Parathyroid adenoma (tissue), 2 donors: ENCODE measurements around the gene ATP2C2.

Experiments used
- H2AFZ ChIP-seq: fragments of 300-600 bp; sonication (generic); one replicate; pipeline ENCODE4 v1.7.0; 2017; ENCODE audit warnings: antibody characterized with exemption, mild to moderate bottlenecking
- H3K27ac ChIP-seq: fragments of 300-600 bp; sonication (generic); one replicate; pipeline ENCODE4 v1.7.0; 2017
- H3K27me3 ChIP-seq: fragments of 300-600 bp; sonication (generic); one replicate; pipeline ENCODE4 v1.7.0; 2017; ENCODE audit warnings: low read length; ENCODE audit not compliant: control insufficient read depth, insufficient read depth
- H3K36me3 ChIP-seq: fragments of 300-600 bp; sonication (generic); one replicate; pipeline ENCODE4 v1.7.0; 2017; ENCODE audit warnings: low read length; ENCODE audit not compliant: control insufficient read depth, insufficient read depth
- H3K4me1 ChIP-seq: fragments of 300-600 bp; sonication (generic); one replicate; pipeline ENCODE4 v1.7.0; 2017; ENCODE audit warnings: control low read depth
- H3K4me2 ChIP-seq: fragments of 300-600 bp; sonication (generic); one replicate; pipeline ENCODE4 v1.7.0; 2017; ENCODE audit warnings: low read length
- H3K4me3 ChIP-seq: fragments of 300-600 bp; sonication (generic); one replicate; pipeline ENCODE4 v1.7.0; 2017; ENCODE audit warnings: low read depth, low read length
- H3K79me2 ChIP-seq: fragments of 300-600 bp; sonication (generic); one replicate; pipeline ENCODE4 v1.7.0; 2017; ENCODE audit warnings: control low read depth
- H3K9ac ChIP-seq: fragments of 300-600 bp; sonication (generic); one replicate; pipeline ENCODE4 v1.7.0; 2017; ENCODE audit warnings: mild to moderate bottlenecking
- H3K9me3 ChIP-seq: fragments of 300-600 bp; sonication (generic); one replicate; pipeline ENCODE4 v1.7.0; 2017; ENCODE audit warnings: low read length; ENCODE audit not compliant: control insufficient read depth
- CTCF ChIP-seq: fragments of 300-600 bp; sonication (generic); IDR thresholded peaks from one replicate; pipeline ENCODE4 v1.7.0; 2017; ENCODE audit warnings: antibody characterized with exemption, mild to moderate bottlenecking
- donor health status: primary hyperparathyroidism.

ATP2C2 gene

GRCh38 chr16:84413244-84414004 lies 45.1 kb downstream of the ATP2C2 start:
- Histone ChIP-seq H3K27ac (no peak overlapping the region), H3K9me3 (no peaks in the 10 kb centered on the region)

GRCh38 chr16:84414789-84415326 lies 46.5 kb downstream of the ATP2C2 start:
- H2AFZ ChIP-seq, result no peak overlapping the region
- H3K27me3 ChIP-seq, result no peaks in the 10 kb centered on the region
- no peak overlapping the region for H3K9ac ChIP-seq
- H3K36me3 ChIP-seq, result no peaks in the 10 kb centered on the region
- H3K79me2 ChIP-seq, result no peaks in the 10 kb centered on the region
- no peaks in the 10 kb centered on the region for H3K9me3 ChIP-seq
- no peak overlapping the region for H3K4me2 ChIP-seq
- TF ChIP-seq CTCF, result no peak
- no peaks in the 10 kb centered on the region for H3K4me1 ChIP-seq
- no peak overlapping the region for H3K27ac ChIP-seq
- no peak overlapping the region for H3K4me3 ChIP-seq

More at GRCh38 chr16:84413244-84414004, 45.1 kb downstream of the ATP2C2 start:
- H3K4me1 ChIP-seq, result no peaks in the 10 kb centered on the region
- H3K79me2 ChIP-seq, result no peaks in the 10 kb centered on the region
- H3K9ac ChIP-seq, result no peak overlapping the region
- H3K36me3 ChIP-seq, result no peaks in the 10 kb centered on the region
- H3K4me3 ChIP-seq, result no peak overlapping the region
- H3K27me3 ChIP-seq, result no peaks in the 10 kb centered on the region
- no peak overlapping the region for H2AFZ ChIP-seq
- H3K4me2 ChIP-seq, result no peak overlapping the region
- TF ChIP-seq CTCF, result no peak

- no peaks in the 10 kb centered on the region for H3K9me3 ChIP-seq
- H3K4me1 ChIP-seq, result no peaks in the 10 kb centered on the region
- no peaks in the 10 kb centered on the region for H3K79me2 ChIP-seq
- H3K4me3 ChIP-seq, result no peak overlapping the region
- H3K4me2 ChIP-seq, result no peak overlapping the region
- TF ChIP-seq CTCF, result no peak
- H2AFZ ChIP-seq, result no peak overlapping the region
- no peak overlapping the region for H3K9ac ChIP-seq
- no peaks in the 10 kb centered on the region for H3K27me3 ChIP-seq
- H3K27ac ChIP-seq, result no peak overlapping the region
- H3K36me3 ChIP-seq, result no peaks in the 10 kb centered on the region
These were observed 48.3 kb downstream of the ATP2C2 start for GRCh38 chr16:84416407-84417321.

- Histone ChIP-seq H3K9ac (no peak overlapping the region), H3K4me2 (no peak overlapping the region), H2AFZ (no peak overlapping the region), H3K79me2 (no peaks in the 10 kb centered on the region), H3K9me3 (no peaks in the 10 kb centered on the region), H3K27me3 (no peaks in the 10 kb centered on the region), H3K4me3 (no peak overlapping the region), H3K36me3 (no peaks in the 10 kb centered on the region), H3K4me1 (no peaks in the 10 kb centered on the region), H3K27ac (no peak overlapping the region)
- no peak for TF ChIP-seq CTCF
These were observed 49.9 kb downstream of the ATP2C2 start for GRCh38 chr16:84418056-84418849.
